Measurements from ENCODE around the gene LPCAT1.

LPCAT1 gene

DNA sequence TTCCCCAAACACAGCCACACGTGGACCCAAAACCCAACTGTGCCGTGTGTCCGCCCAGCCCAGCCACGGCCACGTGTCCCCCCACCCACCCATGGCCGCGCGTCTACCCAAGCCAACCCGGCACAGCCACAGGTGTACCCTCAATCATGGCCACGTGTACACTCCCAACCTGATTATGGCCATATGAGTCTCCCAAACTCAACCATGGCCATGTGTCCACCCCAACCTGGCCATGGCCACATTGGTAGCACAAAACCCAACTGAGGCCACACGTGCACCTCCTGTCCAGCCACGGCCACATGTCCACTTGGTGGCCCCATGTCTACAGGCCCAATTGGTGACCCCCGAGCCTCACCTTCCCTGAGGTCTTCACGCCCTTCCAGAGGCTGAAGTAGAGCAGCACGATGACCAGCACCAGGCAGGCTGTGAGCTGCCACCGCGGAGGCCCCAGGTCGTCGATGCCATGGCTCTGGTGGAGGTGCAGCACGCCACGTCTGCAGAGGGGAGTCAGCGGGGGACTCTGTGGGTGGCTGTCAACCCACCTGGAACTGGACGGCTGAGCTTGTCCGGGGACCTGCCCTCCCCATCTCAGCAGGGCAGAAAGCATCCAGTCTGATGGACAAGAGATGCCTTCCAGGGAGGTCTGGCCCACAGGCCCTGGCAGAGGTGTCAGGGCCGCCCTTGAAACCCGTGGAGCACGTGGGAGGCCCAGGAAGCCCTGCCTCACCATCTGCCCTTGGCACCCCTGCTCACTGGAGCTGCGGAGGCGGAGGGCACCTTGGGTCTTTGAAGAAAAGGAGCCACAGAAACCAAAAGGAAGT lies 102.0 kb downstream of the LPCAT1 start:
- no peak overlapping the region for H3K4me3 ChIP-seq (ENCODE audit: low read depth, low read length)
- TF ChIP-seq, protein P1, sequence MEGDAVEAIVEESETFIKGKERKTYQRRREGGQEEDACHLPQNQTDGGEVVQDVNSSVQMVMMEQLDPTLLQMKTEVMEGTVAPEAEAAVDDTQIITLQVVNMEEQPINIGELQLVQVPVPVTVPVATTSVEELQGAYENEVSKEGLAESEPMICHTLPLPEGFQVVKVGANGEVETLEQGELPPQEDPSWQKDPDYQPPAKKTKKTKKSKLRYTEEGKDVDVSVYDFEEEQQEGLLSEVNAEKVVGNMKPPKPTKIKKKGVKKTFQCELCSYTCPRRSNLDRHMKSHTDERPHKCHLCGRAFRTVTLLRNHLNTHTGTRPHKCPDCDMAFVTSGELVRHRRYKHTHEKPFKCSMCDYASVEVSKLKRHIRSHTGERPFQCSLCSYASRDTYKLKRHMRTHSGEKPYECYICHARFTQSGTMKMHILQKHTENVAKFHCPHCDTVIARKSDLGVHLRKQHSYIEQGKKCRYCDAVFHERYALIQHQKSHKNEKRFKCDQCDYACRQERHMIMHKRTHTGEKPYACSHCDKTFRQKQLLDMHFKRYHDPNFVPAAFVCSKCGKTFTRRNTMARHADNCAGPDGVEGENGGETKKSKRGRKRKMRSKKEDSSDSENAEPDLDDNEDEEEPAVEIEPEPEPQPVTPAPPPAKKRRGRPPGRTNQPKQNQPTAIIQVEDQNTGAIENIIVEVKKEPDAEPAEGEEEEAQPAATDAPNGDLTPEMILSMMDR (IDR thresholded peaks at IDR 0.05; ENCODE audit: low read depth, low read length): no peak

DNA sequence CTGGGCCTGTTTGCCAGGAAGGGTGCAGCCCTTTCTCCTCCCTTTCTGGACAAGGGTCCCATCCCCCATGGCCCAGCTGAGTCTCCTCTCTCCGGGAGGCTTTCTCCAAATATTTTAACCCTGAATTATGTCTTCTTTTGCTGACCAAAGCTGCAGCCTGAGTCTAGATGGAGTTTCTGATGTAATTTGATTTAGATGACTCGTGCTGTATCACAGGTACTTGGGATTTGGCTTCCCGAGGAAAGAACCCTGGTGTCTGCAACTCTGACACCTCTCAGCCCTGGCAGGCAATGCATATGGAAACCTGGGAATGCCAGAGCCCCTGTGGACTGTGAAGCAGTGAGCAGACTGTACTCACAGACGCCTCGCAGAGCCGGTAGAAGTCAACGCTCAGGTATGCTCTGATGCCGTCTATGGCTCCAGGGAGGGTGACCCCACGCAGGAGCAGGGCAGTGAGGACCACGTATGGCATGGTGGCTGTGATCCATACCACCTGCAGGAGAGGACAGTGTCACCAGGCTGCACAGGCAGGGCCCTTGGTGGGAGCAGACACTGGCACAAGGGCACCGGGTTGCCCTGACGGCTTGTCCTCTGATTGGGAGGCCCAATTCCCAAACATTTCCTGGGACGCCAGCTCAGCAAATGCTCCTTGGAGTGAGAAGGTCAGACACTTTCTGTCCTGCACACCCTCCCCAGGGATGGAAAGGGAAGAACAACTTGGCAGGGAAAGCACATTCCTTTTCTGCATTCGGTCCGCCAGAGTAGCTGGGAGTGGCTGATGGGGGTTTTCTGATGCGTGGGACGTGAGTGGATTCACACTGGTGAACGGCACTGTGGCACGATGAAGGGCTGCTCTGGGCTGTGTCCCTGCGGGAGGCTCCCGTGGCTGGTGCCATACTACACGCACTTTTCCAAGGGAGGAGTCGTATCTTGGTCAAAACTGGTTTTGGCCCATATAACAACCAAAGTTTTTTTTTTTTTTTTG lies 103.3 kb downstream of the LPCAT1 start:
- TF ChIP-seq, protein P1 (IDR thresholded peaks at IDR 0.05; ENCODE audit: low read depth, low read length): no peak
- no peak overlapping the region for H3K4me3 ChIP-seq (ENCODE audit: low read depth, low read length)

DNA sequence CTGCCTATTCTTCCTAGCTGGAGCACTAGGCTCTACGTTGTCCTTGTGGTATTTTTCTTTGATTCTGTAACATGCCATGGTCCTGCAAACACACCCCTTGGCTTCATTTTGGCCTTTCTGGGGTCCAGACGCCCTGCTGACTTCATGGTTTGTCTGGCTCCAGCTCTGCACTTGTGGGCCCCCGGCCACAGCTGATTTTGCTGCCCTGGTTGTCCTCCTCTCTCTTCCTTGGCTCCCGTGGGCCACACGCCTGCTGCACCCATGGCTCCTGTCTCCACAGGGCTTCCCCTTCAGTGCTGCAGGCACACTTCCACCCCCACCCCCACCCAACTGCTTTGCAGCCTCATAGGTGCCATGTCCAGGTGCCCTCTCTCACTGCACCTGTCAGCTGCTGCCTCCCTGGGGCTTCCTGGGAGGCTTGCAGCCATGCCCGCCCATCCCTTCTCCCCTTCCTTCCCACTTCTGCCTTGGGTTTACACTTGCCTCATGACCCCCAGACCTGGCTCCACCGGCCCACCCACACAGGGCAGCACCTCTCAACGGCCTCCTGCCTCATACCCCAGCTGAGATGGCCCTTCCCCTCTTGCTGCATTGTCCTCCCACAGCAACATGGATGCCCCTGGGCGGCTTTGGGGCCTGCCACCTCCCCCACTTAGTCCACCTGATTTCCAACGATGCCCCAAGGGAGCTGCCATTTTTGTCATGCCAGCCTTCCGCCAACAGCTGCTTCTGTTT lies 104.1 kb downstream of the LPCAT1 start:
- H3K4me3 ChIP-seq (ENCODE audit: low read depth, low read length): no peak overlapping the region
- TF ChIP-seq, protein P1 (IDR thresholded peaks at IDR 0.05; ENCODE audit: low read depth, low read length): no peak

DNA sequence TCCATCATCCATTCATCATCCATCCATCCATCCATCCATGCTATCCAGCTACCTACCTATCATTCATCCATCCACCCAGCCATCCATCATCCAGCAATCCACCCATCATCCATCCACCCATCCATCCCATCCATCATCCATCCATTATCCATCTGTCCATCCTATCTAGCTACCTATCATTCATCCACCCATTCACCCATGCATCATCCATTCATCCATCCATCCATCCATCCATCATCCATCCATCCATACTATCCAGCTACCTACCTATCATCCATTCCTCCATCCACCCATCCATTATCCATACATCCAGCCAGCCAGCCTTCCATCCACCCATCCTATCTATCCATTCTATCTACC lies 104.9 kb downstream of the LPCAT1 start:
- no peak overlapping the region for H3K4me3 ChIP-seq (ENCODE audit: low read depth, low read length)
- TF ChIP-seq, protein P1 (IDR thresholded peaks at IDR 0.05; ENCODE audit: low read depth, low read length): no peak

DNA sequence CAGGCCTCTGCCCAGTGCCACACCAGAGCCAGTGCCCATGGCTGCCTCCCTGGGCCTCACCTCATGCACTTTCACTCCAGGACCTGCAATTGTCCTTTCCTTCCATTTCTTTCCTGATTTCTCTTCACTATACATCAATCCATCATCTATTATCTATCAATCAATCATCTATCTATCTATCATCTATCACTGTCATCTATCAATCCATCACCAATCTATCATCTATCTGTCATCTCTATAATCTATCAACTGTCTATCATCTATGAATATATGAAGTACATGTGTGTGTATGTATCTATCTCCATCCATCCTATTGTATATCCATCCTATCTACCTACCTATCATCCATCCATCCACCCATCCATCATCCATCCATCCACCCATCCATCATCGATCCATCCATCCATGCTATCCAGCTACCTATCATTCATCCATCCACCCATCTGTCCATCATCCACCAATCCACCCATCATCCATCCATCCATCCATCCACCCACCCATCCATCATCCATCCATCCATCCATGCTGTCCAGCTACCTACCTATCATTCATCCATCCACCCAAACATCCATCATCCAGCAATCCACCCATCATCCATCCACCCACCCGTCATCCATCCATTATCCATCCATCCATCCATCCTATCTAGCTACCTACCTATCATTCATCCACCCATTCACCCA lies 105.4 kb downstream of the LPCAT1 start:
- TF ChIP-seq, protein P1 (IDR thresholded peaks at IDR 0.05; ENCODE audit: low read depth, low read length): no peak
- H3K4me3 ChIP-seq (ENCODE audit: low read depth, low read length): no peak overlapping the region

DNA sequence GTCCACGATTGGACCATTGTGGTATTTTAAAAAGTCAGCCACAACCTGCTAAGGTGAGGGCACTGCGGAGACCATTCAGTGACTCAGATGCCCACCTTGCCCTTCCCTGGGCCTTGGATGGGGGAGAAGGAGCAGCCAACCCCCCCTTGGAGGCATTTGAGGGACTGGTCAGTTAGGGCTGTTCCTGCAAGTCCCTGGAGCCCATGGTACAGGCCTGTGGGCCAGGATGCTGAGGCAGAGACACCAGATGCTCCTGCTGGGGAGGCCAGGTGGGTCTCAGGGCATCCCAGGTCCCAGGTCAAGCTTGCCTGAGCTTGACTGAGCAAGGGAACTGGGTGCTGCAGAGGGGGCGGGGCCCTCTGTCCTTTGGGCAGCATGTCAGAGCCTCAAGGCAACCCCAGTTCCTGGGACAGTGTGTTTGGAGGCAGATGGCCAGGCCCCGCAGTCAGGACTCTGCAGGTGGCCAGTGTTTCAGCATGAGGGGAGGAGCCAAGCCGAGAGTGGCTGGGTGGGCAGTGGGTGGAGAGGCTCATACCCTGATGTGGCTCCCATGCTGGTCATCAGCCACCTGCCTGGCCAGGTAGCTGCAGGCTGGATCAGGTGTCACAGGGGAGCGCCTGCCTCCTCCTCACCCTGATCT lies 106.1 kb downstream of the LPCAT1 start:
- TF ChIP-seq, protein P1 (IDR thresholded peaks at IDR 0.05; ENCODE audit: low read depth, low read length): no peak
- H3K4me3 ChIP-seq (ENCODE audit: low read depth, low read length): no peak overlapping the region

All from WI38 (cell line).